Osteocyte (in vitro differentiated cells): ENCODE data around the gene EDEM2. TPM values are rescaled to one million over a fixed set of nuclear protein-coding genes. Genes with fewer than 3 reads are reported as not detected.

ENCODE experiments used
- DNase-seq: peaks from one replicate; pipeline ENCODE4 v3.0.0; 2021; ENCODE audit warnings: mixed read lengths; ENCODE audit not compliant: unreplicated experiment; ENCODE audit errors: extremely low spot score
- H3K27ac Mint-ChIP-seq: one replicate; pipeline ENCODE4 v1.8.0; 2021; ENCODE audit warnings: mild to moderate bottlenecking, mixed read lengths; ENCODE audit not compliant: unreplicated experiment
- H3K27me3 Mint-ChIP-seq: one replicate; pipeline ENCODE4 v1.8.0; 2021; ENCODE audit warnings: mixed read lengths; ENCODE audit not compliant: unreplicated experiment
- H3K36me3 Mint-ChIP-seq: one replicate; pipeline ENCODE4 v1.8.0; 2021; ENCODE audit warnings: mixed read lengths; ENCODE audit not compliant: unreplicated experiment
- H3K4me1 Mint-ChIP-seq: one replicate; pipeline ENCODE4 v1.8.0; 2021; ENCODE audit warnings: mixed read lengths; ENCODE audit not compliant: unreplicated experiment
- H3K4me3 Mint-ChIP-seq: one replicate; pipeline ENCODE4 v1.8.0; 2021; ENCODE audit warnings: mild to moderate bottlenecking, moderate library complexity, mixed read lengths; ENCODE audit not compliant: unreplicated experiment
- H3K9me3 Mint-ChIP-seq: one replicate; pipeline ENCODE4 v1.8.0; 2021; ENCODE audit warnings: mixed read lengths; ENCODE audit not compliant: unreplicated experiment
- total RNA-seq: library from RNA; stranded (reverse); gene quantifications from 2 replicates; pipeline ENCODE4 v1.2.1, GENCODE V29; 2021
- TF ChIP-seq, protein P1 (sequence below): fragments of 200-600 bp; sonication (generic); IDR thresholded peaks from 2 replicates; pipeline ENCODE4 v1.5.0; 2021; ENCODE audit warnings: antibody characterized with exemption, mild to moderate bottlenecking, moderate library complexity

The EDEM2 gene
- total RNA-seq, 1 donor from 2014 or later, result 17.5 TPM

DNA sequence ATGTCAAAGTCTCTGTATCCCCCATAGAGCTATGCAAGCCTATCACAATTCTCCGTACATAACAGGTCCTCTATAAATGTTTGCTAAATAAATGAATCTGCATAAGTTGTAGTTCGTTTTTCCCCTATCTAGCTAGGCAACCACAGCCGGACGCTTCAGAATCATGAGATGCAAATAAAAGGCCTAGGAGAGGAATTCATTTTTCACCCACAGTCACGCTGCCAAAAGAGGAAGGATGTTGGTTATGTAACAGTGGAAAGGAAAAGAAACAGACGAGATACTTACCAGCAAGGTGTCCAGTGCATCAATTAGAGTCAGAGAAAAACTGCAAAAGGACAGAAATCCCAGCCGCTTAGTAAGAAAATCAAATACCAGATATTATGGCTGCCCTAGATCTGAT lies 2.4 kb downstream of the EDEM2 start:
- Mint-ChIP-seq H3K27ac (no peak overlapping the region), H3K36me3 (peaks cover 15% of the 10 kb centered on the region), H3K4me1 (peaks cover 25% of the 10 kb centered on the region), H3K9me3 (no peaks in the 10 kb centered on the region), H3K4me3 (no peak overlapping the region), H3K27me3 (no peaks in the 10 kb centered on the region)
- TF ChIP-seq, protein P1, sequence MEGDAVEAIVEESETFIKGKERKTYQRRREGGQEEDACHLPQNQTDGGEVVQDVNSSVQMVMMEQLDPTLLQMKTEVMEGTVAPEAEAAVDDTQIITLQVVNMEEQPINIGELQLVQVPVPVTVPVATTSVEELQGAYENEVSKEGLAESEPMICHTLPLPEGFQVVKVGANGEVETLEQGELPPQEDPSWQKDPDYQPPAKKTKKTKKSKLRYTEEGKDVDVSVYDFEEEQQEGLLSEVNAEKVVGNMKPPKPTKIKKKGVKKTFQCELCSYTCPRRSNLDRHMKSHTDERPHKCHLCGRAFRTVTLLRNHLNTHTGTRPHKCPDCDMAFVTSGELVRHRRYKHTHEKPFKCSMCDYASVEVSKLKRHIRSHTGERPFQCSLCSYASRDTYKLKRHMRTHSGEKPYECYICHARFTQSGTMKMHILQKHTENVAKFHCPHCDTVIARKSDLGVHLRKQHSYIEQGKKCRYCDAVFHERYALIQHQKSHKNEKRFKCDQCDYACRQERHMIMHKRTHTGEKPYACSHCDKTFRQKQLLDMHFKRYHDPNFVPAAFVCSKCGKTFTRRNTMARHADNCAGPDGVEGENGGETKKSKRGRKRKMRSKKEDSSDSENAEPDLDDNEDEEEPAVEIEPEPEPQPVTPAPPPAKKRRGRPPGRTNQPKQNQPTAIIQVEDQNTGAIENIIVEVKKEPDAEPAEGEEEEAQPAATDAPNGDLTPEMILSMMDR, result no peak
- no peak for DNase-seq

DNA sequence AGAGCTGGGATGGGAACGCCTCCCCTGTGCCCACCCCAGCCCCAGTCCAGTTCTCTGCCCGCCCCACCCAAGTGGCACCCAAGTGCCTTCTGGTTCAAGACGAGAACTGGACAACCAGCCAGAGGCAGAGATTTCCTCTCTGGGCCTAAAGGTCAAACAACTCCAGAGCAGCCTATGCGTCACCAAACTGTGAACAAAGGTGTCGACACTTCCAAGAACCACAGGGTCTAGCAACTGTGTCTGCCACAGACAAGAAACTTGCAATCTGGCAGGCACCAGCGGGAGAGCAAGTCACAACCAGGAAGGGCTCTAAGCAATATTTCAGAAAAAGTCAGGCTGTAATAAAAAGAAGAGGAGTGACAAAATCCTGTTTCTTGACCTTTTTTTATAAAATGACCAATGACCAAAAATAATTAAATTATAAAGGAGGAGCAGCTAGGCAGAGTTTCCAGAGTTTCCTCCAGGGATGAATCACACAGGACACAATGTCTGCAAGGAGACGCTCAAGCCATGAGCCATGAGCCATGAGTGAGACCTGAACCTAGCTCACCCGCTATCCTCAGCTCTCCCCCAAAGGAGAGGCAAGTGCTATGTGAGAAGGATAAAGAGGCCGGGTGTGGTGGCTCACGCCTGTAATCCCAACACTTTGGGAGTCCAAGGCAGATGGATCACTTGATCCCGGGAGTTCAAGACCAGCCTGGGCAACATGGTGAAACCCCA lies 11.1 kb downstream of the EDEM2 start:
- Mint-ChIP-seq H3K27me3 (no peaks in the 10 kb centered on the region), H3K4me3 (no peak overlapping the region), H3K9me3 (no peaks in the 10 kb centered on the region), H3K36me3 (peaks cover 37% of the 10 kb centered on the region), H3K4me1 (no peaks in the 10 kb centered on the region), H3K27ac (no peak overlapping the region)
- TF ChIP-seq, protein P1, result no peak
- no peak for DNase-seq

DNA sequence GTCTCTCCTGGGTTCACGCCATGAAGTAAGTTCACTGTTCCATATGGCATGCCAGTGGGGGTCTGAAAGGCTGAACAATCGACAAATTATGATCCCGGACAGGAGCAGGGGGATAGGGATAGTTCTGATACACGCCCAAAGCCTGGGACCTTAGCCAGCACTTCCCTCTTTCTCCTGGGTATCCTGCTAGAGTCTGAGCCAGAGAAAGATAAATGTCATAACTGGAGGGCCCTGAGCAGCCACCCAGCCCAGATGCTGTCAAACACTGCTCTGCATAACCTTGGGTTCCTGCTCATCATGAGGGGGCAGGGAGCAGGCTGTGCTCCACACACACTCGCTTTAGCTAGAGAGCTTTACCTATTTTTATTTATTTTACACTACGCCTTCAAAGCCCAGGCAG lies 12.3 kb downstream of the EDEM2 start:
- DNase-seq, result no peak
- Mint-ChIP-seq H3K4me3 (no peak overlapping the region), H3K27me3 (no peaks in the 10 kb centered on the region), H3K9me3 (no peaks in the 10 kb centered on the region), H3K4me1 (no peaks in the 10 kb centered on the region), H3K36me3 (peaks cover 36% of the 10 kb centered on the region), H3K27ac (no peak overlapping the region)
- TF ChIP-seq, protein P1, result no peak

DNA sequence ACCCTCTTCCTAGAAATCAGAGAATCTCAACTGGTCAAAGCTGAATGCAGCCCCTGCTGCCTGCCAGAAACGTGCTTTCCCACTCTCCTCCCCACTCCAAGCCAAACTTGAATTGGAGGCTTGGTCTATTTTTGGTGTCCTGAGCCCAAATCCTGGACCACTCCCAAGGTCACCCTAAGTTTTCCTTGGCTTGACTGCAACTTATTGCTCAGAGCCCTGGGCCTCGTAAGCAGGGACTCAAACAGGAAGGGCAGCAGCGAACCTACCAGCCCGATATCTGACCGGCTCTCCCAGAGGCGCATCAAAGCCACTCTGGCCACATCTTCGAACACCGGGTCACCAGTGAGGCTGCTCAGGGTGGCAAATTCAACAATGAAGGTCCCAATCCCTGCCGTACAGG lies 12.7 kb downstream of the EDEM2 start:
- Mint-ChIP-seq H3K27me3 (no peaks in the 10 kb centered on the region), H3K4me3 (no peak overlapping the region), H3K9me3 (no peaks in the 10 kb centered on the region), H3K4me1 (peaks cover 2% of the 10 kb centered on the region), H3K36me3 (peaks cover 36% of the 10 kb centered on the region), H3K27ac (no peak overlapping the region)
- DNase-seq, result no peak
- TF ChIP-seq, protein P1, result no peak

DNA sequence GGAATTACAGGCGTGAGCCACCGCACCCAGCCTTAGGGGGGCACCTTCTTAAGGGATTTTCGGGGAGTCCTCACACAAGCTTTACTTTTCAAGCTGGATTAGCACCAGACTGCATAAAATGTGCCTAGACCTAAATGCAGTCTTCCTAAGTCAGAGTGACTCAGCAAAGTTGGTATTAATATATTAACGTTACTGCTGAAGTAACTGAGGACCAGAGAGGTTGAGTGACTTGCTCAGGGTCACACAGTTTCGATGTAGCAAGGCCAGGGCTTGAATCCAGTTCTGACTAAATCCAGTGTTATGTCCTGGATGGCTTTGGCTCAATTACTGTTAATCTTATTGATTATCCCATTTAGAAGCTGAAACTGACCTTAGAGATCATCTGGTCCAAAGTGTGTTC lies 13.4 kb downstream of the EDEM2 start:
- Mint-ChIP-seq H3K27ac (no peak overlapping the region), H3K9me3 (no peaks in the 10 kb centered on the region), H3K4me1 (peaks cover 2% of the 10 kb centered on the region), H3K4me3 (no peak overlapping the region), H3K36me3 (peaks cover 36% of the 10 kb centered on the region), H3K27me3 (no peaks in the 10 kb centered on the region)
- no peak for DNase-seq
- TF ChIP-seq, protein P1, result no peak
